ENCODE results near the gene TMEM41A. TPM values are rescaled to one million over a fixed set of nuclear protein-coding genes. Genes with fewer than 3 reads are reported as not detected.

TMEM41A gene
- total RNA-seq, 1 donor from 2014 or later = 25.8 TPM

Other genes starting within 250 kb of the TMEM41A start
- gene EHHADH, start 245.0 kb downstream of the TMEM41A start, total RNA-seq = 2.1 and 2.4 TPM in 2 replicates
- 11.3 and 14.5 TPM in 2 replicates for gene MAP3K13, start 135.9 kb downstream of the TMEM41A start, total RNA-seq
- gene LIPH, start 53.6 kb upstream of the TMEM41A start, total RNA-seq = not detected in 2 replicates
- 37.8 and 41.9 TPM in 2 replicates for gene SENP2, start 87.3 kb upstream of the TMEM41A start, total RNA-seq

Measured in activated CD4-positive, alpha-beta T cell treated with anti-CD3 and anti-CD28 coated beads, Interleukin-2, amount 10 ng/mL, durations not matched to agents 24 days and 14 days (primary cell).